Measurements from ENCODE around the gene EVL.

EVL gene

DNA sequence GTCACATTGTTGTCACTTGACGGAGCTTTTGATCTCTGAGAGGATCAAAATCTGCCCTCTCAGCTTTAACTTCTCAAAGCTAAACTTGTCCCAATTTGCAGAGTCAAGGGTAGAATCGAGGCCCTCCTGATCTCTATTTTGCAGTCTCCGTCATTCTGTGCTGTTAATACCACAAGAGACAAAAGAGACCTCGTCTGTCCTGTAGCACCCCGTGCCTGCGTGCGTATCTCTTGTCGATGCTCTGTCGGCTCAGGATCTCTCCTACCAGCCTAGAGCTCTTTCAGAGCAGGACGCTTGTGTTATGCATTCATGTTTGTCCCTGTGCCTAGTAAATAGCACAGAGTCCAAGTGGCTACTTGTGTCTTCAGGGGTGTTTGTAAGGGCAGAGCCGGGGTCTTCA, 5.1 kb downstream of the EVL start:
- FAIRE-seq (no peak), DNase-seq (ENCODE audit: insufficient read length, low spot score) (no peak)

DNA sequence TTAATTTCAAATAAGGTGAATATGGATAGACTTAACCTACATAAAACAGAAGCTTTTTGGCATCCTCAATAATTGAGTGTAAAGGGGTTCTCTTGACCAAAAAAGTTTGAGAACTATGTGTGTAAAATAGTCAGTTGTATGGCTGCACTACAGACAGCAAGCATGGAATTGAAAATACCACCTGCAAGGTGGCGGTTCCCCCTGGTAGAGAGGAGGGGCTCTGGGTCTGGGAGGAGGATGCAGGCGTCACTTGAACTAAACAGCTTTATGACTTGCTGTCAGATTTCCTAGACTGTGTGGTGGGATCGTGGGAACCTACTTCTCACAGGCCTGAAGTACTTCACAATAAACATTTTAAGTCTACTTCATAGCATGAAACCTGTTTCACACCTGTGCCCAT, 6.3 kb downstream of the EVL start:
- TF ChIP-seq POU2F2 (IDR thresholded peaks at IDR 0.05; ENCODE audit: low read depth, low read length), result no peak
- TF ChIP-seq POLR2AphosphoS5 (IDR thresholded peaks at IDR 0.05; ENCODE audit: low read depth, low read length), result no peak
- no peak for TF ChIP-seq SPI1 (IDR thresholded peaks at IDR 0.05; ENCODE audit: low read depth, low read length)
- no peak for TF ChIP-seq PAX5 (IDR thresholded peaks at IDR 0.05; ENCODE audit: insufficient read depth, low read length, severe bottlenecking)
- no peak for TF ChIP-seq TAF1 (IDR thresholded peaks at IDR 0.05; ENCODE audit: low read depth, low read length)
- TF ChIP-seq POLR2A (IDR thresholded peaks at IDR 0.05; ENCODE audit: low read depth, low read length), result no peak
- no peak for FAIRE-seq
- DNase-seq (ENCODE audit: insufficient read length, low spot score), result no peak

More for the DNA sequence above, 5.1 kb downstream of the EVL start:
- TF ChIP-seq TAF1 (IDR thresholded peaks at IDR 0.05; ENCODE audit: low read depth, low read length) (no peak), POLR2A (IDR thresholded peaks at IDR 0.05; ENCODE audit: low read depth, low read length) (no peak), POLR2AphosphoS5 (IDR thresholded peaks at IDR 0.05; ENCODE audit: low read depth, low read length) (no peak), SPI1 (IDR thresholded peaks at IDR 0.05; ENCODE audit: low read depth, low read length) (no peak), PAX5 (IDR thresholded peaks at IDR 0.05; ENCODE audit: insufficient read depth, low read length, severe bottlenecking) (no peak), POU2F2 (IDR thresholded peaks at IDR 0.05; ENCODE audit: low read depth, low read length) (no peak)

DNA sequence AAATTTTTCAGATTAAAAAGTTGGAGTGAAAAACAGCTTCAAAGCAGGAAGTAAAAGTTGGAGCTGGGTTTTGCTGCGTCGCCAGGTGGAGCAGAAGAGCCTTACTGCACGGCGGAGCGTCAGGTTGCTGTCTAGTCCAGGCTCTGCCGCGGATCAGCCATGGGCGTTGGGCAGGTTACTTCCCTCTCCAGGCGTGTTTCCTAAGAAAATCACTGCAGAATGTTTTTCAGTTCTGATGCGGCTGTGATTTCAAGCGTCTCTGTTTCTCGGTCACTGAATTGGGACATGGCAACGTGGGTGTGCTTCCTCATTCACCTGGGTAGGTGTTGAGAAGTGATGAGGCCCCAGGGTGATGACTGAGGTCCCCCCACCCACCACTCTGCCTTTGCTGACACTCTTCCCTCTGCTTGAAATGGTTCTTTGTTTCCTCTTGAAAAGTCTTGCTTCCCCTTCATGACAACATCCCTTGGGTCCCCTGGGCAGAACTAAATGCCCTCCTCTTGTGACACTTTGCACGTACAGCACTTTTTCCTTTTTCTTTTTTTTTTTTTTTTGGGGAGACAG, 7.6 kb downstream of the EVL start:
- FAIRE-seq, result peak; percentile 68
- TF ChIP-seq PAX5 (IDR thresholded peaks at IDR 0.05; ENCODE audit: insufficient read depth, low read length, severe bottlenecking), result no peak
- 0 out of 2 replicates have a peak, but pooled peaks have one; percentile 1 for TF ChIP-seq SPI1 (IDR thresholded peaks at IDR 0.05; ENCODE audit: low read depth, low read length)
- no peak for TF ChIP-seq POLR2A (IDR thresholded peaks at IDR 0.05; ENCODE audit: low read depth, low read length)
- no peak for TF ChIP-seq POLR2AphosphoS5 (IDR thresholded peaks at IDR 0.05; ENCODE audit: low read depth, low read length)
- TF ChIP-seq POU2F2 (IDR thresholded peaks at IDR 0.05; ENCODE audit: low read depth, low read length), result no peak
- no peak for TF ChIP-seq TAF1 (IDR thresholded peaks at IDR 0.05; ENCODE audit: low read depth, low read length)

DNA sequence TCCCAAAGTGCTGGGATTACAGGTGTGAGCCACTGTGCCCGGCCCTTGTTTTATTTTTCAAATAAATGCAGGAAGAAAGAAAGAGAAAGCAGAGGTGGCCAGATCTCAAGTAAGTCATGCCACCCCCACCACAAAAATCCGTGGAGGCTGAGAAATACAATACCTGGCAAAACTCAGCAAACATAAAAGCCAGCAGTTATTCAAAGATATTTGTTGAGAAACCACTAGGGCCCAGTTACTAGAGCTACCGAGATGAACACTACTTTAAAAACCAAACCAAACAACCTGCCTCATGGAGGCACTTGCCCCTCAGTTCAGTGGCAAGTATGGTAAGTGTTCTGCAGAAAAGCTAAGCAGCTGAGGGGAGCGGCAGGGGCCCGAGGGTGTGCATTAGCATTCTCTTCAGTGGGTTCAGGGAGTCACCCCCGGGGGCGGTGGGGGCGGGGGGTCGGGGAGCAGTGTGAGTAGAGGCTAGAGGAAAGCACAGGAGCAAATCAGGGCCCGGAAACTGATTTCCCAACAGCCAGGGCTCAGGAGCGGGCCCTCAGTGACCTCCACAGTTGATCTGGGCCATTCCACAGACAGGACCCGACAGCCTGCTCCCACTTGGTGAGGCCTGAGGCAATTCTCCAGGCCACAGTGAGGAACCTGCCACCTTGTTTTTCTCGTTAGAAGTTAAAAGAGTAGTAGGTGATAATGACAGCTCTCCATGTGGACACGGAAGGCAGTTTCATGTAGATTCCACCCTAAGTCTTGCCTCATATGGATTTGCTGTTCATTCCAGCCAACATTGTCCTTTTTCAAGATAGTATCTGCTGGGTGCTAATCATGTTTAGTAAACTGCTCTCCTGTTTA, 8.6 kb downstream of the EVL start:
- TF ChIP-seq POLR2AphosphoS5 (IDR thresholded peaks at IDR 0.05; ENCODE audit: low read depth, low read length) (no peak), POLR2A (IDR thresholded peaks at IDR 0.05; ENCODE audit: low read depth, low read length) (no peak), PAX5 (IDR thresholded peaks at IDR 0.05; ENCODE audit: insufficient read depth, low read length, severe bottlenecking) (no peak), TAF1 (IDR thresholded peaks at IDR 0.05; ENCODE audit: low read depth, low read length) (no peak), POU2F2 (IDR thresholded peaks at IDR 0.05; ENCODE audit: low read depth, low read length) (no peak), SPI1 (IDR thresholded peaks at IDR 0.05; ENCODE audit: low read depth, low read length) (no peak)
- FAIRE-seq (no peak), DNase-seq (ENCODE audit: insufficient read length, low spot score) (no peak)

More for the DNA sequence above, 7.6 kb downstream of the EVL start:
- DNase-seq (ENCODE audit: insufficient read length, low spot score), result no peak

DNA sequence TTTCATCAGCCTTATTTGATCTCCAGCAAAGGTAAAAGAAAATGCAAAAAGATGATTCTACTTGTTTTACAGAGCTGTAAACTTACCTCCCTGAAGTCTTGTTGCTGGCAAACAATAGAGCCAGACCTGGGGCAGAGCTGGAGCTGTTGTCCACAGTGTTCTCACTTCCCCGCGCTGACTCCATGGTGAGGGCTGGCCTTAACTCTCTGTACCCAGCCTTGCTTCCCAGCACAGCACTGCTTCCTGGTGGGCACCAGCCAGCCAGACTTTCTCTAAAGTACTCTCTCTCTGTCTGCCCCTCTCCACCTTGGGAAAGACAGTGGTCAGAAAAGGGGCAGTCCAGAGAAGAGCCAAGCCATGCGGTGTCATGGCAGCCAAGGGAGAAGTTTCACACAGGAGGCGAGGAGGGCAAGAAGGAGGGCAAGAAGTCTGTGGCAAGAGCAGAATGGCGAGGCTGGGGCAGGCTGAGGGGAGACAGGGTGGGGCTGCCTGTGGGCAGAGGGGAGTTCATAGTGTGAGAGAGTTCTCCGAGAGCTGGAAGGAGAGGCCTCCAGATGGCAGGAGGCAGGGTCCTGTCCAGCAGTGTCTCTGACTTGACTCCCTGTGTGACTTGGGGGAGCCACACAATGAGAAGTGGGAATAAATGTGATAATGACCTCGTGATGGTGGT, 9.3 kb downstream of the EVL start:
- TF ChIP-seq POLR2AphosphoS5 (IDR thresholded peaks at IDR 0.05; ENCODE audit: low read depth, low read length) (no peak), SPI1 (IDR thresholded peaks at IDR 0.05; ENCODE audit: low read depth, low read length) (peak; percentile 20; the same call in 1 of the 2 replicates), POLR2A (IDR thresholded peaks at IDR 0.05; ENCODE audit: low read depth, low read length) (no peak), POU2F2 (IDR thresholded peaks at IDR 0.05; ENCODE audit: low read depth, low read length) (no peak)
- DNase-seq (ENCODE audit: insufficient read length, low spot score) (no peak), FAIRE-seq (no peak)

DNA sequence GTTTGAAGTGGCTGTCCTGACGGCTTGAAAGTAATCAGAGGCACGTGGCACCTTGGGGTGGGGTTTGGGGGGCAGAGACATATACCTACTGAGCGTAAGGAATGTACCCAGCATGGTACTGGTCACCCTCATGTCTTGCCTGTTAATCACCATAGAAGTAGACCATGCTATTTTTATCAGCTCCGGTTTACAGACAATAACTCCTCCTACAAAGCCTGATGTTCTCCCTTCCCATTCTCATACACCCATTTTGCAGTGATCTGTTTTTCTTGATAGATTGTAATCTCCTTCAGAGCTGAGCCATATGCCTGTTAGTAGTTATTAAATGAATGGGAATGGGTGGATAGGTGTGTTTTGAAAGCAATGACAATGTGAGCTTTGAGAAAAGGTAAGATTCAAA, 10.5 kb downstream of the EVL start:
- DNase-seq (ENCODE audit: insufficient read length, low spot score), result no peak
- TF ChIP-seq POLR2A (IDR thresholded peaks at IDR 0.05; ENCODE audit: low read depth, low read length) (no peak), SPI1 (IDR thresholded peaks at IDR 0.05; ENCODE audit: low read depth, low read length) (no peak), POU2F2 (IDR thresholded peaks at IDR 0.05; ENCODE audit: low read depth, low read length) (no peak), POLR2AphosphoS5 (IDR thresholded peaks at IDR 0.05; ENCODE audit: low read depth, low read length) (no peak), TAF1 (IDR thresholded peaks at IDR 0.05; ENCODE audit: low read depth, low read length) (no peak), PAX5 (IDR thresholded peaks at IDR 0.05; ENCODE audit: insufficient read depth, low read length, severe bottlenecking) (no peak)
- FAIRE-seq, result no peak

DNA sequence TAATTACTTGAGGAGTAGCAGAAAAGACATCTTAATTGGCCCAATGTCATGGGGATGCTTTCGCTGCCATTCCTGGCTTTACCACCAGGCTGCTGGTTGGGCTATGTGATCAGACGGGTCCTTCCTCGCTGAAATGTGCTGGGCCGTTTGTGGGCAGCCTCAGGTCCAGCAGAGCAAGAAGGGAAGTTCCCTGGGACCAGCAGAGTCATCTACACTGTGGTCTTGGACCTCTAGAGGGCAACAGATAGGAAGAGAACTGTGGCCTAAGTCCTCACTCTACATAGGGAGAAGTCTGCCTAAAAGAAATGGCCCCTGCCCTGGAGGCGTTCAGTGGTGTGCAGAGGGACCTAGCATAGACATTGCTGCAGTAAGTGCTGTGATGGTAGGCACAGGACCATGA, 10.9 kb downstream of the EVL start:
- TF ChIP-seq SPI1 (IDR thresholded peaks at IDR 0.05; ENCODE audit: low read depth, low read length) (peak; percentile 34; the same call in 1 of the 2 replicates), POLR2A (IDR thresholded peaks at IDR 0.05; ENCODE audit: low read depth, low read length) (no peak), POLR2AphosphoS5 (IDR thresholded peaks at IDR 0.05; ENCODE audit: low read depth, low read length) (no peak)
- no peak for FAIRE-seq
- no peak for DNase-seq (ENCODE audit: insufficient read length, low spot score)

DNA sequence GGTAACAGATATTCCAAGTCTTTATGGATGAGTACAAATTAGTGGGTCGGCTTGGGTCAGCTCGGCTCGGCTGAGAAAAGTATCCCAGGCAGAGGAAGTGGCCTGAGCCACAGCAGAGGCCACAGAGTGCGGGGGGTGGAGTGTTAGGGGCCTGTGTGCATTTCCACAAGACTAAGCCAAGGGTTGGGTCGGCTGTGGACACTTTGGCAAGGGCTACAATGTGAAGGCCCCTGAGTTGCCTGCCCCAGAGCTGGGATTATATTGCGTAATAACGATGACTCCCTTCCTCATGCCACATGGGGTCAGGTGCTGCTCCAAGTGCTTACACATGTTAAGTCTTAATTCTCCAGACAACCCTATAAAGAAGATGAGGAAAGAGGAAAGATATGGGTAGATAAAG, 11.4 kb downstream of the EVL start:
- FAIRE-seq, result no peak
- DNase-seq (ENCODE audit: insufficient read length, low spot score), result no peak
- no peak for TF ChIP-seq SPI1 (IDR thresholded peaks at IDR 0.05; ENCODE audit: low read depth, low read length)
- TF ChIP-seq POU2F2 (IDR thresholded peaks at IDR 0.05; ENCODE audit: low read depth, low read length), result no peak
- no peak for TF ChIP-seq POLR2A (IDR thresholded peaks at IDR 0.05; ENCODE audit: low read depth, low read length)

DNA sequence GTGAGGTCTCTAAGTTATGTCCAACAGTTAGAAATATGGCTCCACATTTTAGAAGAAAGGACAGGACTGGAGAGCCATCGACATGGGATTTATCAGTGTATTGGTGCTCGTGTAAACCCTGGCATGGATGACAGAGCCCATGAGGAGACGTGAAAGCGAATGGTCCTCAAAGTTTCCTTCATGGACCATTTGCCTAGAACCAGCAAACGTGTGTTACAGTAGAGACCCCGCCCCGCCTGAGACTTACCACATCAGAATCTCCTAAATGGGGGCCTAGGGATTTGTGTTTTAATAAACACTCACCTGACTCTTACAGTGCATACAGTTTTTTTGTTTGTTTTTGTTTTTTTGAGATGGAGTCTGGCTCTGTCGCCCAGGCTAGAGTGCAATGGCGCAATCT, 12.2 kb downstream of the EVL start:
- DNase-seq (ENCODE audit: insufficient read length, low spot score), result no peak
- TF ChIP-seq PAX5 (IDR thresholded peaks at IDR 0.05; ENCODE audit: insufficient read depth, low read length, severe bottlenecking), result no peak
- TF ChIP-seq POLR2AphosphoS5 (IDR thresholded peaks at IDR 0.05; ENCODE audit: low read depth, low read length), result no peak
- no peak for TF ChIP-seq POLR2A (IDR thresholded peaks at IDR 0.05; ENCODE audit: low read depth, low read length)
- TF ChIP-seq SPI1 (IDR thresholded peaks at IDR 0.05; ENCODE audit: low read depth, low read length), result no peak
- no peak for TF ChIP-seq POU2F2 (IDR thresholded peaks at IDR 0.05; ENCODE audit: low read depth, low read length)
- TF ChIP-seq TAF1 (IDR thresholded peaks at IDR 0.05; ENCODE audit: low read depth, low read length), result no peak
- FAIRE-seq, result no peak

Measured in GM12891 (cell line).